Stimulated activated CD4-positive, alpha-beta T cell treated with anti-CD3 and anti-CD28 coated beads, Interleukin-1b, Interleukin-23, amount 100 ng/mL, for 24 hours (primary cell): ENCODE results near the gene LHX4.

Source experiments
- DNase-seq, 4 experiments: peaks; one replicate each; pipeline ENCODE4 v3.0.0-alpha.2; 2020; ENCODE audit warnings: low read depth in 4 of 4, low spot score in 1 of 4

Gene LHX4

DNA sequence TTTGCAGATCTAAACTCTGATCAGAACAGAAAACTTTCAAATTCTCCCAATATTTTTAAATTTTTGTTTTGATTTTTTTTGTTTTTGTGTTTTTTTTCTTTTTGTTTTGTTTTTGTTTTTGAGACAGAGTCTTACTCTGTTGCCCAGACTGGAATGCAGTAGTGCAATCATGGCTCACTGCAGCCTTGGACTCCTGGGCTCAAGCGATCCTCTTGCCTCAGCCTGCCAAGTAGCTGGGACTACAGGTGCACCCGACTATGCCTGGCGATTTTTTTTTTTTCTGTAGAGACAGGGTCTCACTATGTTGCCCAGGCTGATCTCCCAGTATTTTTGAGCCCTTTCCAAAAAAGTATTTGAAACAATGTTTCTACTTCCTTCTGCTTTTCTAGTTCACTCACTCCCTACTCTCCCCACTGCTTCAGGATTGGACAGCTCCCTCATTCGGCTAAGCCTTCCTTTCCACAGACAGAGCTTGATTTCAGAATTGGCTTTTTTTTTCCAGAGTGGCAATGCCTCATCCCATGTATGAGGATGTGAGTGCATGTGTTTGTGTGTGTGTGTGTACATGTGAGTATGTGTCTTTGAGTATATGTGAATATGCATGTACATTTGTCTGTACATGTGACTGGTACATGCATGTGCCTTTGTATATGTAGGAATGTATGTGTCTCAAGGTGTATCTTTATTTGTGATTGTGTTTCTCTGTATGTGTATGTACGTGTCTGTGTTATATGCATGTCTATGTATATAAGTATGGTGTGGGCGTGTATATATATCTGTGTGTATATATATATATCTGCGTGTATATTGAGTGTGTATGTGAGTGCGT, 11.9 kb downstream of the LHX4 start:
- no peak for DNase-seq

DNA sequence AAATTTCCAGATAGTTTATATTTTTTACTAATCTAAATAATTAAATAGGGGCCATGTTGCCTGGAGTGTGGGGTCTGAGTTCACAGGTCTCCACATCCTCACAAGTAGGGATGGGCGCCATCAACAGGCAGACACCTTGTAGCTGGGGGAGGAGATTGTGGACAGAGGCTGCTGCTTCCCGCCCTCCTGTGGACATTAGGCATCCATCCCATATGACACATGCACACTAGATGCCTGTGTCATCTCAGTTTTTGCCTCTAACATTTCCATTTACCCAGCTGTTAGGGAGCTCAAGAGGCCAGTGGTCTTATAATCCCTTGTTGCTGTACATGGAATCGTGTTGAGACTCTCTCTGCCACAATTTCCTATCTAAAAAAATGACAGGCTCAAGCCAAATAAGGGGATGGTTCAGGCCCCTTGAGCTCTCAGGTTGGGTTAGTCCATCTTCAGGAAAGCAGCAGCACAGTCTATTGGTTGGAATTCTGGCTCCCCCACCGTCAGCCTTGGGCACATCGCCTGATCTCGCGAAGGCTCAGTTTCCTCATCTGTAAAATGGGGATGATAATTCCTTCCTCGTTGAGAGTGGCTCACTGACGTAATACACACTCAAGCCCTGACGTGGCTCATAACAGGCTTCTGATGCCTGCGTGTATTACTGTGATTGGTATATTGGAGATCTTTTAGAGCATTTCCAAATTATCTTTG, 13.6 kb downstream of the LHX4 start:
- DNase-seq, result no peak

DNA sequence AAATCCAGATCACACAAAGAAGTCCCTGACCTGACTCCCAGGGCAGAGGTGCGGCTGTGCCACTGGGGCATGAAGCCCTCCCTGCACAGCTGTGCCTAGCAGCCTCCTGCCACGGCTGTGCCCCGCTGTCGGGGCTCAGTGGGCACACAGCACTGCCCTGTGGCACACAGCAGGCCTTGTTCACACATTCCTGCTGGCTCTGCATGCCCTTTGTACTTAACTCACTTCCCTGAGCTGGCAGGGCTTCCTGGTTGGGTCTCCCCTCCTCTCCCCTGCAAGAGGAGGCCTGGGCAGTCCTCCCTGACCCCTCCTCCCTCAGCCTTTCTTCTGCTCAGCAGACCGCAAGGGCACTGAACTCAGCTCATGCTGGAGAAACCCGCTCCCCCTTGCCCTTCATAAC, 14.8 kb downstream of the LHX4 start:
- DNase-seq, result no peak

DNA sequence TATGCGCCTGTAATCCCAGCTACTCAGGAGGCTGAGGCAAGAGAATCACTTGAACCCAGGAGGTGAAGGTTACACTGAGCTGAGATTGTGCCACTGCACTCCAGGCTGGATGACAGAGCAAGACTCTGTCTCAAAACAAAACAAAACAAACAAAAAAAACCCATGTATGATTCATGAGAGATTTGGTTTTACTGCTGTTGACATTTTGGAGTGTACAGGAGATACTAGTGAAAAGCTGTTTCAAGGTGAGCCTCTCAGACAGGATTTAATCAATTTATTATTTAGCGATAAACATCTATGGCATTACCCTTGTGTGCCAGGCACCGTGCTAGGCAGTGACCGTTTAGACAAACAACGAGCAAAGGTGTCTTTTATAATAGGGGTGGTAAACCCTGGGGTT, 16.5 kb downstream of the LHX4 start:
- no peak for DNase-seq

DNA sequence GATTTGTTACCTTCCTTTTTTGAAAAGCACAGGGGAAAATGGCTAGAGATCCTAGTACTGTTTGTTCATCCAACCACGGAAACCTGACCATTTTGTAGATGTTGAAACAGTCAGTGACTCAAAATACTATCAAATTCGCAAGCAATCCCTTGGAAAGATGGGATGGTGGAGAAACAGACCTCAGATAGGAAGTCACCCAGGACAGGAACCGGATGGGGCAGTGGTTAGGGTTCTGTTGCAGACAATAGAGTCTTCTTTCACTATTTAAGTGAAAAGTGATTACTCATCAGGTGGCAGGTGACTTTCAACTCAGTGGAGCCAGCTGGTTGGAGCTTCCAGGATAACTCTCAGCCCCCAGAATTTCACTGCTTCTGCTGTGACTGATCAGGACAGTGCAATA, 17.0 kb downstream of the LHX4 start:
- no peak for DNase-seq

DNA sequence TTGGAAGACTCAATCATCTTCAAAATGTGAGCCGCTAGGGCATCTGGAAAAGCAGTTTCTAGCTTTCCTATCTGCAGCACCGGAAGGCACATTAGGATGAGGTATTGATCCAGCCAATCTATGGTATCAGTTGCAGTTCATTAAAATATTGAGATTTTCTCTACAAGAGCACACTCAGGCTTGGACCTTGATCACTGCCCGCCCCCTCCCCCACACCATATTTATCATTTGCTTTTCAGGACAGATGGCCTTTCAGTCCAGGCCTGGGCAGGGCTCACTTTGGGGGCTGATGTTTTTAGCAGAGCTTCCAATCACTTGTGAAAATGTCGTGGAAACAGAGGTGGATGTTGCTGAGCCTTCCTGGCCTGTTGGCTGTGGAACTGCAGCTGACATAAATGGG, 17.5 kb downstream of the LHX4 start:
- no peak for DNase-seq

DNA sequence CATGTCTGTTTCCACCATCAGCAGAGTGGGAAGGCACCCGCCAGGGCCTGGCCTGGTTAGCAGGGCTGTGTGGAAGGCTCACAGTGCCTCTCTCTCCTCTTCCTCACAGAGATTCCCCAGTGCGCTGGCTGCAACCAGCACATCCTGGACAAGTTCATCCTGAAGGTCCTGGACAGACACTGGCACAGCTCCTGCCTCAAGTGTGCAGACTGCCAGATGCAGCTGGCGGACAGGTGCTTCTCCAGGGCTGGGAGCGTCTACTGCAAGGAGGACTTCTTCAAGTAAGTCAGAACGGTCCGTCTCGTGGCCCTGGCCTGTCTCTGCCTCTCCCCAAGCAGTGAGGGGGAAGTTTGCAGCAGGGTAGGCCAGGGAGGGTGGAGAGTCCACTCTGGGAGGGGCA, 18.1 kb downstream of the LHX4 start:
- DNase-seq, result no peak

DNA sequence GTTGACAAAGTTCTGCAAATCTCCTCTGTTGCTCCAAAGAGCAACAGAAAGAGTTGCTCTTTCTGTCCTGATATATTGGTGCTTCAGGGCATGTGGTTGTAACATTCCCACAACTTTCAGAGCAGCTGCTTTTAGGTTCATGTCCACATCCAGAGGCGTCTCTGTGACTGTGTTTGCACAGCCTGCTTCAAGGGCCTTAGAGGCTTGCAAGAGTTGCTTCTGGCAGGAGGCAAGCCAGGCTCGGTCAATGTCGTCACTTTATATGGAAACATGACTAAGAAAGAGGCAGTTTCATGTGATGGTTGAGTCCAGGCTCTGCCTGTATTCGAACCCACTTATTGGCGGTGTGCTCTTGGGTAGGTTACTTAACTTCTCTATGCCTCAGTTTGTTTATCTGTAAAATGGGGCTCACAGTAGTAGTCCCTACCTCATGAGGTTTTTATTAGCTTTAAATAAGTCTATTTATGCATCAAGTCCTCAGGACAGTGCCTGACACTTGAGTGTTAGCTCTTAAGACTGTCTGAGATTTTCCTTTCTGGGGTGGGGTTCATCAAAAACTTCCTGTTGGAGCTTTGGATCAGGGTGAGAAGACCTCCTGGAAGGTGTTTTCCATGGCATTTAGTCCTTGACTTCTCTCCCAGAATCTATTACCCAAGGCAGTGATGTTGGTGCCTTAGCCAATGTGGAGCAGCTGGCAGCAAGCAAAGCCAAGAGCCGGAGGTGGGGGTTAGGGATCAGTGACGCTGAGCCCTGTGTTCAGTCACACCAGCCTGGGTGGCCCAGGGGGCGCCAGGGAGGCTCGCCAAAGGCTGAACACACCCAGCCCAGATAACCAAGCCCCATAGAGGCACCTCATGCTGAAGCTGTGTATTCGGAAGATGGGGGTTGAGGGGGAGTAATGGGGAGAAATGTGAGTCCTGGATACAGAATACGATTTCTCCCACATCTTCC, 18.9 kb downstream of the LHX4 start:
- DNase-seq, result no peak

DNA sequence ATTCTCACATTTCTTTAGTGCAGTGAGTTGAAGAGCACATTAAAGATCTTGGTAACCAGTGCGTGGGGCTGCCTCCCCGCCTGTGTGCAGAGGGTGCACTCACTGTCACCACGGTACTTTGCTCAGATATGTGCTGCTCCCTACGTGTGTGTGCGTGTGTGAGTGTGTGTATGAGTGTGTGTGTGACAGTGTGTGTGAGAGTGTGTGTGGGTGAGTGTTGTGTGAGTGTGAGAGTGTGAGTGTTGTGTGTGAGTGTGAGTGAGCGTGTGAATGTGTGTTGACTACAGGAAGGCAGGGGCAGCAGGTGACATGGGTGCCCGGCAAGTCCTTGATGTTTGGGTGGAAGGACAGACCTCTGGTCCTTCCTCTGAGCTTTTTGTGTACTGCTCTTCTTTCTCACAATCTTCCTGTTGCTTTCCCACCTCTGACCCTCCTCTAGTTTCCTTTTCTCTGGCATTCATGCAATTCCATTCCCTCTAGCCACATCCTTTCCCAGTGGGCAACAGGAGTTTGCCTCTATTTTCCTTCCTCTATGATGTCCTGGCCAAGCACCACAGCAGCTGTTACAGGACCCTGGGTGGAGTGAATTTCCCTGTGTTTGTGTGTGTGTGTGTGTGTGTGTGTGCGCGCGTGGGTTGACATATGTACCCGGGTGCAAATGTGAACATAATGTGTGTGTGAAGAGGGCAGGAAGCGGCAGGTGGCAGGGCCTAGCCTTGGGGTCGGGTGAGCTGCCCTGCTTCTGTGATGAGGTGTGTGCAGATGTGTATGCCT, 19.8 kb downstream of the LHX4 start:
- no peak for DNase-seq

DNA sequence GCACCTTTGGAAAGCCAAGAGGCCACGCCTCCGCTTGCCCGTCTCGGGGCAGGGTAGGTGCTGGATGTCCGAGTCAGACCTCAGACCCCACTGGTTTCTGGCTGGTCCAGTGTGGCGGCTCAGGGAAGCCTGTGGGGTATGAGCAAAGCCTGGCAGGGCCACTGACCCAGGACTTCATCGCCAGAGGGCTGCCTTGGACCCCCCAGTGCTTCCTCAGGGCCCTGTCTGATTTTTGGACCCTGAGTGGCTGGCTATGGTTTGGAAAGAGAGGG, 20.4 kb downstream of the LHX4 start:
- DNase-seq, result no peak

DNA sequence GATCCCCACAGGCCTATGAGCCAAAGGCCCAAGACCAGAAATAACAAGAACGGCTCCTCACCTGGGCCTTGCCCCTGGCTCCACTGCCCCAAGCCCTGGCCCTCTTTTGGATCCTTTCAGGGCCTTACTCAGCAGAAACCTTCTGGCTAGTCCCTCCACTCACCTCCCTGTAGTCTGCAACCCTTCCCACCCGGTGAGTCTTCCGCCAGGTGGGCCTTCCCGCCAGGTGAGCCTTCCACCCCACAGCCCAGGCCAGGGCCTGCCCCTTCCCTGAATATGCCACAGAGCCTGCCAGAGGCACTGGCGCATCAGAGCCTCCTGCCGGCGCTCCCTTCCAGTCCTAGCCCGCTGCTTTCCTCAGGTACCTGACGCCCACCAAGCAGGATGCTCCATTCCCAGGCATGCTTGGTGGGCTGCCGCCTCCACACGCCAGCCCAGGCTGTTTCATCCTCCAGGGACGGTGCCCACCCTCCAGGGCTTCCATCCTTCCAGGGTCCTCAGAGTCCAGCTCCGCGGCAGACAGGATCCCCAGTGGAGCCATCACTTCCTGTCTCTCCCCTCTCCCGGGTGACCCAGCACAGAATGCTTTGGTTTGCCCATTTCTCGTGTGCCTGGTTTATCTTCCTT, 20.9 kb downstream of the LHX4 start:
- no peak for DNase-seq

DNA sequence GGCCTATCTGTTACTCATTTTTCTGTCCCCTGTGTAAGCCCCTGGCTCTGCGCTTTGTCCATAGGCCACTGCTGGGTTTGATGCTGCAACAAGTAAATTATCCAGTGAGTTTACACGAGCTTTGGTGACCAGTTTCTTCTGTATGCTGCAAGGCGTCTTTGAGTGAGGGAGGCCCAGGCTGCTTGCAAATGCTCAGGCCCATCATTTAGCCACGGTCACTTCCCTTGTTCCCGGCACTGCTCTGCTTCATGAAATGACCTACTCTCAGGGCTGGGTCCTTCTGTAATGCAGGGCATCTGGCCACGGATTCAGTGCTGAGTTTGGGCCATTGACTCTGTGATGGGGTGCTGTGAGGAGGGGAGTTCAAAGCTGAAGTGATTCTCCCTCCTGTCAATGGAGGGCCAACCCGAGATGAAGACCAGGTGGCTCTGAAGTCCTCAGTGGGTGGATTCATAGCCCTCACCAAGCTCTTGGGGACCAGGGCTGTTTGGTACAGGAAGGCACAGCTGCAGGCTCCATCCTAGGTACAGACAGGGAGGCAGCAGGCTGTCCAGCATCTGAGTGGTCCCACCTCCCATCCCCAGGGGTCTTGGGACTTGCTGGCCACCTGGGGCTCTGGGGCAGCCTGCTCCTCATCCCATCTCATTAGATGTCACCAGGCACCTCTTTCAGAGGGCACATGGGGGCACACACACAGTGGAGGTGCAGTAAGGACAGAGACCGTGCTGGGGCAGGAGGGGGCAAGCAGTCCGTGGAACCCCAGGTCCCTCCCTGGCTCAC, 21.7 kb downstream of the LHX4 start:
- no peak for DNase-seq

DNA sequence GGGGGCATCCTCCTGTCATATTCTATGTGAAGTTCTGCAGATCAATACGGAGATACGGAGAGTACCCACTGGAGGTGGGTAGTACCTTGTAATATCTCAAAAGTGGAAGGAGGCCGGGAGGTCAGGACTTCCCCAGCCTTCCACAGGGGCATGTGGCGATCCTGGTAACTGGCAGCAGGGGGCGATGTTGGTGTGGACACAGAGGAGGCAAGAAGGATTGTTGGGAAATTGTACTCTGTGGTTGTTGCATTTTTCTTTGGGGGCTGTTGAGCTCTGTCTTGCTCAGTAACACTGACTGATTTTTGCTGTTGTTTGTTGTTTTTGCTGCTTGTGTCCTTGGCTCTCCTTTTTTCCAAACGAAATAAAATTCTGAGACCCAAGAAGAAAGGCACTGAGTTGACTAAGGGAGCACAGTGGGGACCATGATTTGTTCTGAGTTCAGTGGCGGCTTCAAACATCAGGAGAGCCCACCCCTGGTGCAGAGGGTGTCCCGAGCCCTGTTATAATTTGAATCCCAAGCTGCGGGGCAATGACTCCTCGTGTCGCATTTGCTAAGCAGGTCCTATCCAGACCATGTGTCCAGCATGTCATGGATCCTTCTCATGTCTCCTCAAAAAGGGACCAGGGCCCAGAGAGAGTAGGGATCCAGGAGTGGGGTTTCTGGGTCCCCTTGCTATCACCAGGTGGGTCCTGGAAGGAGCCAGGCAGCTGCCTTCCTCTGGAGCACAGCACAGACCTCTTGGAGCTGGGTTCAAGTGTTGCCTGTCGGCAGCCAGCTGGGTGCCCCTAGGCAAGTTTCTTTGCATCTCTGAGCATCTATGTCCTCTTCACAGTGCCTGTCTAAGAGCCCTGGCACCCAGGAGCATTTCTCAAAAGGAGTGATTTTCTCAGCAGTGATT, 22.8 kb downstream of the LHX4 start:
- peak; percentile 39 to 61 (median 54) for DNase-seq

DNA sequence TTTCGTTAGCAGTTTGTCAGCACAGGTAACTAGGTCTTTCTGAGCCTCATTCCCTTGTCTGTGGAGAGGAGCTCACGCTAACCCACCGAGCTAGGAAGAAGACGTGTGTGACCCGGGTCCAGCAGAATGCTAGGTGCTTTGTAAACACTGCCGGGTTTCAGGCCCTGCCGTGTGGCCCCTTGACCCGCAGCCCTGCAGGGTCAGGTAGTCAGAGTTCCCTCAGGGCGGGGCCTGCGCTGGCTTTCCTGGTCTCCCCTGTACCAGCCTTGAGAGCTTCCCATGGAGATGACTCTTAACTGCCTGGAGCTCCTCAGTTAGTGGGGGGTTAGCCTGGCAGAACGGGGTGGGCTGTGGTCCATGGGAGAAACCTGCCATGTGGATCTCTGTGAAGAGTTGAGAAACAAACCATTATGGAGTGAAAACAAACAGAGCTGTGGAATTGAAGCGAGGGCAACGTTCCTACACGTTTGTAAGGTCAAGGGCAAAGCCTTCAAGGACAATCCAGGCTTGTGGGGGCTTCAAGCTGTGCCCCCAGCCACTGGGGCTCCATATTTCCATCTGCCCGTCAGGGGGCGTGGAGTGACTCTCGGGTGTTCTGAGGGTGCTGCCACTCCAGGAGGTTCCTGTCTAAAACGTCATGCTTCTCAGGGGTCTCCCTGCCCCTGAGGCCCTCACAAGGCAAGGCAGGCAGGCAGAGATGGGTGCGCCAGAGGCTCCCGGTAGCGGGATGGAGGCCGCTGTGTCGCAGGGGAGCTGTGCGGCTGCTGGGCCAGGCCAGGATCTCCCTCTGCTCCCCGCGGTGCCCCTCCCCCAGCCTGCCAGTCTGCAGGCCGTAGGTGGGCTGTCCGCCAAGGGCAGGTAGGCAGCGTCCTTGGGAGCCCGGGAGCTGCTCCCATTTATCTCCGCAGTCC, 23.8 kb downstream of the LHX4 start:
- DNase-seq, result no peak

DNA sequence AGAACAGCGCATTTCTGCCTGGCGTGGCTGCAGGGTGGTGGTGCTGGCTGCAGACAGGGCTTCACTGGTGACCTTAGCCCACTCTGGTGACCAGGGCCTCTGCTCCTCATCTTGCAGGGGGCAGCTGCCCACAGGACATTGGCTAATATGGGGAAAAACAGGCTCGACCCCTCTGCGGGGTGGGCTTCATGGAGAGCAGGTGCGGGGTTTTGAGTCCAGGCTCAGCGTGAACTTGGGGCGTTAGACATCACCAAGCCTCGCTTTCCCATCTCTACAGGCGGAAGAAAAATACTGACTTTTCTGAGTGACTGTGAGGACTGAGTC, 24.4 kb downstream of the LHX4 start:
- DNase-seq, result no peak

DNA sequence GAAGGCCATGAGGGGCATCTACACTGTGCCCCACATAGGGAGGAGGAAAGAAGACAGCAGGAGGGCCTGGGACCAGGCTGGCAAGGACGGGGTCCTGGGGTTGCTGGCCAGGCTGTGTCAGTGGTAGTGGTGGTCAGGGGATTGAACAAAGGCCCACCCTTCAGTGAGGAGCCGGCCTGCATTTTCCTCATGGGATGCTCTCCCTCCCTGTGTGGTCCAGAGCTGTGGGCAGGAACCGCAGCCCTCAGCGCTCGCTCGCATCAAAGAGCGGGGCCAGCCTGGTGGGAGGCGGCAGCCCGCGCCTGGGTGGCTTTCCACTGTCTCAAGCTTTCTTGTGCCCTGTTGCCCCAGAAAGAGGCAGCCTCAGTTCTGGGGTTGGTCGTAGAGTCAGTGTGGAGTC, 24.8 kb downstream of the LHX4 start:
- DNase-seq, result no peak

DNA sequence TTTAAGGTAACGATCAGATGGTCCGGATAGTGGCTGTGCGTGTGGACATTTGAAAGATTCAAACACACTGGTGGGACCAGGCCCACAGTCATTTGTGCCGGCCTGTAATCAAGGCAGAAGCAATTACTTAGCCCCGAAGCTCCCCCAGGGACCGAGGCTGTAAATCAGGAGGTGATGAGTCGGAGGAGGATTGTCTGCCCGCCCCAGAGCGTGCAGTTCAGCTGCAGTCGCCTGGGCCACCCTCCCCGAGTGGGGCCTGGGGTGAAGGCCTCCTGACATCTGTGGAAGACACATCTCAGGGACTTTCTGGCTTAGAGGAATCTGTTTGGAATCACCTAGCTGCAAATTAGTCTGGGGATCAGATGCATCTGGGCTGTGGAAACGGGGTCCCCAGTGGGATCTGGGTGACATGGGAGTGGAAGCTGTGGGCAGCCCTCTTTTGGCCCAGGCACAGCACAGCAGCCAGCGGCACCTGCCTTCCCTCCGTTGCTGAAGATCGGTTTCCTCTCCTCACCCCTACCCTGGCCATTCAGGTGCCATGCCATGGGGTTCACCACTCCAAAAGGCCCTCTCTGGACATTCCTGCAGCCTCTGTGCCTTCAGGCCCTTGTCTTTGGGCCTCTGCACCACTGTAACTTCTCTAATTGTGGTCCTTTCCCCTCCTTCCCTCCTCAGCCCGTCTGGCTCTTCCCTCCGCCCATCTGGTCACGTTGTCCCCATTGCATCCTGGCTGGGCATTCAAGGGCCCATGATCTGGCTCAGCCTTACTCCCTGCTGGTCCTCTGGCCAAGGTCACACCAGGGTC, 25.7 kb downstream of the LHX4 start:
- no peak for DNase-seq
